ENCODE data around the gene ATP13A1. TPM values are rescaled to one million over a fixed set of nuclear protein-coding genes. Genes with fewer than 3 reads are reported as not detected.

ATP13A1 gene
- 92.7 TPM for total RNA-seq (ENCODE audit: unreplicated experiment)
- long read RNA-seq, transcript ATP13A1-202 (26 exons, 3,861 nt), result major isoform, 6 of 9 reads
- long read RNA-seq, partial matches to known transcripts, result 2 of 9 reads
- long read RNA-seq, other reads (novel, unspliced or antisense), result 1 of 9 reads

DNA sequence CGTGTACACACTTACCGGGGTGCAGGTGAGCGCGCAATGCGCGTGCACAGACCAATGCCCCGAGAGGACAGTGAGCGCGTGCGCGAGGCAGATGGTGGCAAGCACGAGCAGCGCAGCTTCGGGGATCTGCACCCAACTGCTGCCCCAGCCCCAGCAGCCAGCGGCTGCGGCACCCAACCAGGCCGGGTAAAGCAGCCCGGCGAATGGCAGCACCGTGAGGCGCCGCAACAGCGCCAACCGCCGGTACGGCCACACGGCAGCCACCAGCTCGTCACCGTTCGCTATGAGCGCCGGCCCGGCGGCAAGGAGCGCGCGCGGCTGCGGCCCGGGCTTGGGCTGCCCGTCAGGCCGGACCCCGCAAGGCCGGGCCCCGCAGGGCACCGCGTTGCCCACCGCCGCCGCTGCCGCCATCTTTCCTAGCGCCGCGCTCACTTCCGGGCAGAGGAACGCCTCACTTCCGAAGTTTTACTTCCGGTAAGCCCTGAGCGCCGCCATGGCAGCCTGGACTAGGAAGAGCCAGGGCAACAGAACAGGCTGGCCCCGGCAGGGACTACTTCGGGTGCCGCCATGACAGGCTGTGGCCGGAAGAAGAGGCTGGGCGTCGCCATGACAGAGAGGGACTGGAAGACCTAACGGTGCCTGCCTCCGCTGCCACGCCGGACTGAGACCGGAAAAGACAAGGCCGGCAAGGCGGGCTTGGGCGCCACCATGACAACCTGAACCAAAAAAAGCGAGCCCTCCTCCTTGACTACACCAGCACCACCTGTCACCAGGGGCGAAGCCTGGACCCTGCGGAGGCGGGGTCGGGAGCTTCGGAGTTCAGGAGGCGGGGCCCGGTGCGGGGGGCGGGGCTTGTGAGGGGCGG, at the start of gene ATP13A1:
ATP13A1 (minus strand) TSS at position 421 of the 865 bp plus-strand sequence; CDS start at position 411, 10 bp downstream.
- H3K4me3 Mint-ChIP-seq (ENCODE audit: unreplicated experiment), result peak within 1 kb of the TSS; percentile 92
- peaks cover 21% of the 10 kb centered on the region for H3K4me1 Mint-ChIP-seq (ENCODE audit: low read depth, unreplicated experiment)
- H3K27ac Mint-ChIP-seq (ENCODE audit: unreplicated experiment), result peak within 1 kb of the TSS; percentile 98
- H3K36me3 Mint-ChIP-seq (ENCODE audit: unreplicated experiment), result no peaks in the 10 kb centered on the region
- peak; percentile 92 for DNase-seq
- peaks cover 10% of the 10 kb centered on the region for H3K27me3 Mint-ChIP-seq (ENCODE audit: unreplicated experiment)
- TF ChIP-seq, protein P1, sequence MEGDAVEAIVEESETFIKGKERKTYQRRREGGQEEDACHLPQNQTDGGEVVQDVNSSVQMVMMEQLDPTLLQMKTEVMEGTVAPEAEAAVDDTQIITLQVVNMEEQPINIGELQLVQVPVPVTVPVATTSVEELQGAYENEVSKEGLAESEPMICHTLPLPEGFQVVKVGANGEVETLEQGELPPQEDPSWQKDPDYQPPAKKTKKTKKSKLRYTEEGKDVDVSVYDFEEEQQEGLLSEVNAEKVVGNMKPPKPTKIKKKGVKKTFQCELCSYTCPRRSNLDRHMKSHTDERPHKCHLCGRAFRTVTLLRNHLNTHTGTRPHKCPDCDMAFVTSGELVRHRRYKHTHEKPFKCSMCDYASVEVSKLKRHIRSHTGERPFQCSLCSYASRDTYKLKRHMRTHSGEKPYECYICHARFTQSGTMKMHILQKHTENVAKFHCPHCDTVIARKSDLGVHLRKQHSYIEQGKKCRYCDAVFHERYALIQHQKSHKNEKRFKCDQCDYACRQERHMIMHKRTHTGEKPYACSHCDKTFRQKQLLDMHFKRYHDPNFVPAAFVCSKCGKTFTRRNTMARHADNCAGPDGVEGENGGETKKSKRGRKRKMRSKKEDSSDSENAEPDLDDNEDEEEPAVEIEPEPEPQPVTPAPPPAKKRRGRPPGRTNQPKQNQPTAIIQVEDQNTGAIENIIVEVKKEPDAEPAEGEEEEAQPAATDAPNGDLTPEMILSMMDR (IDR thresholded peaks at IDR 0.05; ENCODE audit: partially characterized antibody, unreplicated experiment), result no peak
- peaks cover 12% of the 10 kb centered on the region for H3K9me3 Mint-ChIP-seq (ENCODE audit: unreplicated experiment)

DNA sequence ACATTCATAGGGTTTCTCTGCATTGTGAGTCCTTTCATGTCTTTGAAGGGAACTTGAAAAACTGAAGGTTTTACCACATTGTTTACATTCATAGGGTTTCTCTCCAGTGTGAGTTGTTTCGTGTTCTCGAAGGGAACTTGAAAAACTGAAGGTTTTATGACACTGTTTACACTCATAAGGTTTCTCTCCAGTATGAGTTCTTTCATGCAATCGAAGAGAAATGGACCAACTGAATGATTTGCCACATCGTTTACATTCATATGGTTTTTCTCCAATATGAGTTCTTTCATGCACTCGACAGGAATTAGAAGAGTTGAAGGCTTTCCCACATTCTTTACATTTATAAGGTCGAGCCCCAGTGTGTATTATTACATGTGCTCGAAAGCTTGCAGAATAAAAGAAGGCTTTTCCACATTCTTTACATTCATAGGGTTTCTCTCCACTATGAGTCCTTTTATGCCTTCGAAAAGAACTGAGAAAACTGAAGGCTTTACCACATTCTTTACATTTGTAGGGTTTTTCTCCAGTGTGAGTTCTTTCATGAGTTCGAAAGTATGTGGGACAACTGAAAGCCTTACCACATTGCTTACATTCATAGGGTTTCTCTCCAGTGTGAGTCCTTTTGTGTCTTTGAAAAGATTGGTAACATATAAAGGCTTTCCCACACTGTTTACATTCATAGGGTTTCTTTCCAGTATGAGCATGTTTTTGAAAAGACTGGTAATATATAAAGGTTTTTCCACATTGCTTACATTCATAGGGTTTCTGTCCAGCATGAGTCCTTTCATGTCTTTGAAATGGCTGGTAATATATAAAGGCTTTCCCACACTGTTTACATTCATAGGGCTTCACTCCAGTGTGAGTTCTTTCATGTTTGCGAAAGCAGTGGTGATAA, 48.7 kb upstream of the ATP13A1 start:
- TF ChIP-seq, protein P1 (IDR thresholded peaks at IDR 0.05; ENCODE audit: partially characterized antibody, unreplicated experiment), result no peak
- H3K27ac Mint-ChIP-seq (ENCODE audit: unreplicated experiment), result no peak overlapping the region
- no peak for DNase-seq
- no peak overlapping the region for H3K4me3 Mint-ChIP-seq (ENCODE audit: unreplicated experiment)
- H3K27me3 Mint-ChIP-seq (ENCODE audit: unreplicated experiment), result peaks cover 8% of the 10 kb centered on the region
- H3K9me3 Mint-ChIP-seq (ENCODE audit: unreplicated experiment), result peaks cover 54% of the 10 kb centered on the region
- H3K4me1 Mint-ChIP-seq (ENCODE audit: low read depth, unreplicated experiment), result no peaks in the 10 kb centered on the region
- peaks cover 90% of the 10 kb centered on the region for H3K36me3 Mint-ChIP-seq (ENCODE audit: unreplicated experiment)

DNA sequence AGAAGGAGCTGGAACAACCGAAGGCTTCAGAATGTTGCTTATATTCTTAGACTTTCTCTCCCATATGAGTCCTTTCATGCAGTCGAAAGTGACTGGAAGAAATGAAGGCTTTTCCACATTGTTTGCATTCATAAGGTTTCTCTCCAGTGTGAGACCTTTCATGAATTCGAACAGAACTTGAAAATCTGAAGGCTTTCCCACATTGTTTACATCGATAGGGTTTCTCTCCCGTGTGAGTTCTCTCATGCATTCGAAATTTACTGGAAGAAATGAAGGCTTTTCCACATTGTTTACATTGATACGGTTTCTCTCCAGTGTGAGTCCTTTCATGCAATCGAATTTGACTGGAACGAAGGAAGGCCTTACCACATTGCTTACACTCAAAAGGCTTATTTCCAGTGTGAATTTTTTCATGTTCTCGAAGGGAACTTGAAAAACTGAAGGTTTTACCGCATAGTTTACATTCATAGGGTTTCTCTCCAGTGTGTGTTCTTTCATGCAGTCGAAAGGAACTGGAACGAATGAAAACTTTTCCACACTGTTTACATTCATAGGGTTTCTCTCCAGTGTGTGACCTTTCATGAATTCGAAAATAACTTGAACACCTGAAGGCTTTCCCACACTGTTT, 47.9 kb upstream of the ATP13A1 start:
- TF ChIP-seq, protein P1 (IDR thresholded peaks at IDR 0.05; ENCODE audit: partially characterized antibody, unreplicated experiment), result no peak
- Mint-ChIP-seq H3K4me1 (ENCODE audit: low read depth, unreplicated experiment) (no peaks in the 10 kb centered on the region), H3K27me3 (ENCODE audit: unreplicated experiment) (peaks cover 10% of the 10 kb centered on the region), H3K36me3 (ENCODE audit: unreplicated experiment) (peaks cover 86% of the 10 kb centered on the region), H3K4me3 (ENCODE audit: unreplicated experiment) (no peak overlapping the region), H3K9me3 (ENCODE audit: unreplicated experiment) (peaks cover 54% of the 10 kb centered on the region), H3K27ac (ENCODE audit: unreplicated experiment) (no peak overlapping the region)
- no peak for DNase-seq

DNA sequence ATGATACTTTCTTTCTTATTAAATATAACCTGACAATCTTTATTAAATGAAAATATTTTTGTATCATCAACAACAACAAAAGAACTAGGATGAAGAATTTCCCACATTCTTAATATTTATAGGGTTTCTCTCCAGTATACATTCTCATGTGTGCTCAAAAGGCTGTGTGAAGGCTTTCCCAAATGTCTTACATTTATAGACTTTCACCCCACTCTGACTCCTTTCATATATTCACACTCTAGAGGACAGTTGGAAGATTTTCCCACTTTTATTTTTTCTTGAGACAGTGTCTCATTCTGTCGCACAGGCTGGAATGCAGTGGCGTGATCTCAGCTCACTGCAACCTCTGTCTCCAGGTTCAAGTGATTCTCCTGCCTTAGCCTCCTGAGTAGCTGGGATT, 47.0 kb upstream of the ATP13A1 start:
- Mint-ChIP-seq H3K27me3 (ENCODE audit: unreplicated experiment) (peaks cover 10% of the 10 kb centered on the region), H3K36me3 (ENCODE audit: unreplicated experiment) (peaks cover 84% of the 10 kb centered on the region), H3K4me1 (ENCODE audit: low read depth, unreplicated experiment) (no peaks in the 10 kb centered on the region), H3K27ac (ENCODE audit: unreplicated experiment) (no peak overlapping the region), H3K9me3 (ENCODE audit: unreplicated experiment) (peaks cover 51% of the 10 kb centered on the region), H3K4me3 (ENCODE audit: unreplicated experiment) (no peak overlapping the region)
- no peak for DNase-seq
- TF ChIP-seq, protein P1 (IDR thresholded peaks at IDR 0.05; ENCODE audit: partially characterized antibody, unreplicated experiment), result no peak

Data from glutamatergic neuron (in vitro differentiated cells).